Measurements from ENCODE around the gene CACNA2D2. TPM values are rescaled to one million over a fixed set of nuclear protein-coding genes. Genes with fewer than 3 reads are reported as not detected.
A peak's percentile ranks its signal among the peaks of the same experiment; 100 is the strongest.

Gene CACNA2D2
- total RNA-seq, 1 donor from 2014 or later, result 1.0 TPM

DNA sequence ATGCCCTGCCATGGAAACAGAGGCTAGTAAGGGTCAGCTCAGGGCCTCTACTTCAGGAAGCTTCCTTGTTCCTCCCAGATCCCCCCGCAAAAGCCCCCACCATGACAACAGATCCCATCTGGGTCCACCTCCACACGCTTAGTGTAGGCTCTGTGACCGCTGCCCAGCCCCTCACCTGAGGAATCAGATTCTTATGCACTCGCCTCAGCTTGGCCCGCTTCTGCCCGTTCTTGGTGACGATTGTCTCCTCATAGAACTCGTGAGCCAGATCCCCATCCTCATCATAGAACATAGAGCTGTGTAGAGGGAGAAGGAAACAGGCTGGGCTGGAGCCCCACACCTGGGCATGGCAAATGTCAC lies 177.3 kb downstream of the CACNA2D2 start:
- H3K9ac ChIP-seq (ENCODE audit: low read depth in 1 of 3, low read length in 3 of 3), result no peak overlapping the region
- no peaks in the 10 kb centered on the region for H3K27me3 ChIP-seq (ENCODE audit: control insufficient read depth in 3 of 3, insufficient read depth in 3 of 3, low read length in 3 of 3)
- no peak overlapping the region for H3K4me3 ChIP-seq (ENCODE audit: low read length in 3 of 3)
- H3K9me3 ChIP-seq (ENCODE audit: control insufficient read depth in 3 of 3, low read length in 3 of 3), result no peaks in the 10 kb centered on the region
- no peak overlapping the region for H3K27ac ChIP-seq (ENCODE audit: low read depth, low read length)
- peaks cover 23 to 28% (median 27%) of the 10 kb centered on the region in 3 donors for H3K36me3 ChIP-seq (ENCODE audit: control insufficient read depth in 3 of 3, insufficient read depth in 3 of 3, low read length in 3 of 3)
- H3K4me1 ChIP-seq (ENCODE audit: control insufficient read depth in 3 of 3, insufficient read depth in 3 of 3, low read length in 3 of 3), result peaks cover 29 to 53% (median 45%) of the 10 kb centered on the region in 3 donors

- H3K27ac ChIP-seq (ENCODE audit: low read depth, low read length), result no peak overlapping the region
- H3K27me3 ChIP-seq (ENCODE audit: control insufficient read depth in 3 of 3, insufficient read depth in 3 of 3, low read length in 3 of 3), result no peaks in the 10 kb centered on the region
- H3K4me3 ChIP-seq (ENCODE audit: low read length in 3 of 3), result no peak overlapping the region
- no peak overlapping the region for H3K9ac ChIP-seq (ENCODE audit: low read depth in 1 of 3, low read length in 3 of 3)
- H3K36me3 ChIP-seq (ENCODE audit: control insufficient read depth in 3 of 3, insufficient read depth in 3 of 3, low read length in 3 of 3), result peaks cover 17 to 23% (median 22%) of the 10 kb centered on the region in 3 donors
- H3K9me3 ChIP-seq (ENCODE audit: control insufficient read depth in 3 of 3, low read length in 3 of 3), result no peaks in the 10 kb centered on the region
- peaks cover 32 to 54% (median 46%) of the 10 kb centered on the region in 3 donors for H3K4me1 ChIP-seq (ENCODE audit: control insufficient read depth in 3 of 3, insufficient read depth in 3 of 3, low read length in 3 of 3)
Measured at GRCh38 chr3:50325497-50326181, 177.8 kb downstream of the CACNA2D2 start.

GRCh38 chr3:50325113-50325480 lies 178.3 kb downstream of the CACNA2D2 start:
- Histone ChIP-seq H3K9me3 (ENCODE audit: control insufficient read depth in 3 of 3, low read length in 3 of 3) (no peaks in the 10 kb centered on the region), H3K4me3 (ENCODE audit: low read length in 3 of 3) (no peak overlapping the region), H3K9ac (ENCODE audit: low read depth in 1 of 3, low read length in 3 of 3) (no peak overlapping the region), H3K4me1 (ENCODE audit: control insufficient read depth in 3 of 3, insufficient read depth in 3 of 3, low read length in 3 of 3) (peaks cover 37 to 60% (median 52%) of the 10 kb centered on the region in 3 donors), H3K36me3 (ENCODE audit: control insufficient read depth in 3 of 3, insufficient read depth in 3 of 3, low read length in 3 of 3) (peaks cover 12 to 18% (median 16%) of the 10 kb centered on the region in 3 donors), H3K27me3 (ENCODE audit: control insufficient read depth in 3 of 3, insufficient read depth in 3 of 3, low read length in 3 of 3) (no peaks in the 10 kb centered on the region), H3K27ac (ENCODE audit: low read depth, low read length) (no peak overlapping the region)

- no peak overlapping the region for H3K4me3 ChIP-seq (ENCODE audit: low read length in 3 of 3)
Measured at GRCh38 chr3:50324351-50325112, 178.9 kb downstream of the CACNA2D2 start.

GRCh38 chr3:50323614-50324199 lies 179.7 kb downstream of the CACNA2D2 start:
- Histone ChIP-seq H3K27me3 (ENCODE audit: control insufficient read depth in 3 of 3, insufficient read depth in 3 of 3, low read length in 3 of 3) (no peaks in the 10 kb centered on the region), H3K9me3 (ENCODE audit: control insufficient read depth in 3 of 3, low read length in 3 of 3) (no peaks in the 10 kb centered on the region), H3K27ac (ENCODE audit: low read depth, low read length) (peak overlapping the region; percentile 97), H3K36me3 (ENCODE audit: control insufficient read depth in 3 of 3, insufficient read depth in 3 of 3, low read length in 3 of 3) (peaks cover 17 to 27% (median 17%) of the 10 kb centered on the region in 3 donors), H3K4me1 (ENCODE audit: control insufficient read depth in 3 of 3, insufficient read depth in 3 of 3, low read length in 3 of 3) (peaks cover 50 to 72% (median 64%) of the 10 kb centered on the region in 3 donors), H3K9ac (ENCODE audit: low read depth in 1 of 3, low read length in 3 of 3) (peak overlapping the region; percentile 8 to 16 (median 10)), H3K4me3 (ENCODE audit: low read length in 3 of 3) (no peak overlapping the region)

More at GRCh38 chr3:50324351-50325112, 178.9 kb downstream of the CACNA2D2 start:
- Histone ChIP-seq H3K9ac (ENCODE audit: low read depth in 1 of 3, low read length in 3 of 3) (peak overlapping the region in 2 of 3 donors; percentile 10 to 25), H3K4me1 (ENCODE audit: control insufficient read depth in 3 of 3, insufficient read depth in 3 of 3, low read length in 3 of 3) (peaks cover 43 to 65% (median 57%) of the 10 kb centered on the region in 3 donors), H3K27ac (ENCODE audit: low read depth, low read length) (peak overlapping the region; percentile 97), H3K9me3 (ENCODE audit: control insufficient read depth in 3 of 3, low read length in 3 of 3) (no peaks in the 10 kb centered on the region), H3K36me3 (ENCODE audit: control insufficient read depth in 3 of 3, insufficient read depth in 3 of 3, low read length in 3 of 3) (peaks cover 10 to 19% (median 14%) of the 10 kb centered on the region in 3 donors), H3K27me3 (ENCODE audit: control insufficient read depth in 3 of 3, insufficient read depth in 3 of 3, low read length in 3 of 3) (no peaks in the 10 kb centered on the region)

GRCh38 chr3:50323092-50323600 lies 180.3 kb downstream of the CACNA2D2 start:
- H3K9me3 ChIP-seq (ENCODE audit: control insufficient read depth in 3 of 3, low read length in 3 of 3), result no peaks in the 10 kb centered on the region
- H3K4me3 ChIP-seq (ENCODE audit: low read length in 3 of 3), result peak overlapping the region in 2 of 3 donors; percentile 23 to 91
- peaks cover 51 to 72% (median 64%) of the 10 kb centered on the region in 3 donors for H3K4me1 ChIP-seq (ENCODE audit: control insufficient read depth in 3 of 3, insufficient read depth in 3 of 3, low read length in 3 of 3)
- H3K27me3 ChIP-seq (ENCODE audit: control insufficient read depth in 3 of 3, insufficient read depth in 3 of 3, low read length in 3 of 3), result no peaks in the 10 kb centered on the region
- H3K9ac ChIP-seq (ENCODE audit: low read depth in 1 of 3, low read length in 3 of 3), result peak overlapping the region in 2 of 3 donors; percentile 34 to 98
- peak overlapping the region; percentile 97 for H3K27ac ChIP-seq (ENCODE audit: low read depth, low read length)
- peaks cover 22 to 33% (median 23%) of the 10 kb centered on the region in 3 donors for H3K36me3 ChIP-seq (ENCODE audit: control insufficient read depth in 3 of 3, insufficient read depth in 3 of 3, low read length in 3 of 3)

- peak within 1 kb of the TSS; percentile 96 to 99 (median 98) for H3K9ac ChIP-seq (ENCODE audit: low read depth in 1 of 3, low read length in 3 of 3)
- no peaks in the 10 kb centered on the region for H3K27me3 ChIP-seq (ENCODE audit: control insufficient read depth in 3 of 3, insufficient read depth in 3 of 3, low read length in 3 of 3)
- peaks cover 25 to 38% (median 26%) of the 10 kb centered on the region in 3 donors for H3K36me3 ChIP-seq (ENCODE audit: control insufficient read depth in 3 of 3, insufficient read depth in 3 of 3, low read length in 3 of 3)
- H3K9me3 ChIP-seq (ENCODE audit: control insufficient read depth in 3 of 3, low read length in 3 of 3), result no peaks in the 10 kb centered on the region
- H3K4me1 ChIP-seq (ENCODE audit: control insufficient read depth in 3 of 3, insufficient read depth in 3 of 3, low read length in 3 of 3), result peaks cover 55 to 76% (median 67%) of the 10 kb centered on the region in 3 donors
- peak within 1 kb of the TSS; percentile 97 for H3K27ac ChIP-seq (ENCODE audit: low read depth, low read length)
- peak within 1 kb of the TSS; percentile 91 to 98 (median 92) for H3K4me3 ChIP-seq (ENCODE audit: low read length in 3 of 3)
Measured at GRCh38 chr3:50322386-50323091, 180.9 kb downstream of the CACNA2D2 start, which contains the start of gene HYAL2. HYAL2 (minus strand) TSS chr3:50322745; CDS start chr3:50320489, 2,256 bp downstream.

DNA sequence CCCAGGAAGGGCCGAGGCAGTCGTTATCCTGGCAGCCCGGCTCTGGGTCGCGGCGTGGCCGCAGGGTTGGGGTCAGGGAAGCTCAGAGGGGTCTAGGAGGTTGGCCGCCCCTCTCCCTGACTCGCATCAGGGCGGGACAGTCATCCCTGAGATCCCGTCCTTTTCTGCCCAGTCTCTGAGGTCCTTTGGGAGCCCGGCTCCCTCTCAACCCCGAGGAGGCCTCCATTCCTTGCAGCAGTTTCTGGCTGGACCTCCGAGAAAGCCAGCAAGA lies 181.4 kb downstream of the CACNA2D2 start:
- H3K27ac ChIP-seq (ENCODE audit: low read depth, low read length), result peak overlapping the region; percentile 97
- H3K4me3 ChIP-seq (ENCODE audit: low read length in 3 of 3), result peak overlapping the region; percentile 69 to 92 (median 91)
- H3K4me1 ChIP-seq (ENCODE audit: control insufficient read depth in 3 of 3, insufficient read depth in 3 of 3, low read length in 3 of 3), result peaks cover 55 to 76% (median 67%) of the 10 kb centered on the region in 3 donors
- no peaks in the 10 kb centered on the region for H3K9me3 ChIP-seq (ENCODE audit: control insufficient read depth in 3 of 3, low read length in 3 of 3)
- peaks cover 30 to 42% (median 30%) of the 10 kb centered on the region in 3 donors for H3K36me3 ChIP-seq (ENCODE audit: control insufficient read depth in 3 of 3, insufficient read depth in 3 of 3, low read length in 3 of 3)
- H3K27me3 ChIP-seq (ENCODE audit: control insufficient read depth in 3 of 3, insufficient read depth in 3 of 3, low read length in 3 of 3), result no peaks in the 10 kb centered on the region
- peak overlapping the region; percentile 71 to 98 (median 96) for H3K9ac ChIP-seq (ENCODE audit: low read depth in 1 of 3, low read length in 3 of 3)

DNA sequence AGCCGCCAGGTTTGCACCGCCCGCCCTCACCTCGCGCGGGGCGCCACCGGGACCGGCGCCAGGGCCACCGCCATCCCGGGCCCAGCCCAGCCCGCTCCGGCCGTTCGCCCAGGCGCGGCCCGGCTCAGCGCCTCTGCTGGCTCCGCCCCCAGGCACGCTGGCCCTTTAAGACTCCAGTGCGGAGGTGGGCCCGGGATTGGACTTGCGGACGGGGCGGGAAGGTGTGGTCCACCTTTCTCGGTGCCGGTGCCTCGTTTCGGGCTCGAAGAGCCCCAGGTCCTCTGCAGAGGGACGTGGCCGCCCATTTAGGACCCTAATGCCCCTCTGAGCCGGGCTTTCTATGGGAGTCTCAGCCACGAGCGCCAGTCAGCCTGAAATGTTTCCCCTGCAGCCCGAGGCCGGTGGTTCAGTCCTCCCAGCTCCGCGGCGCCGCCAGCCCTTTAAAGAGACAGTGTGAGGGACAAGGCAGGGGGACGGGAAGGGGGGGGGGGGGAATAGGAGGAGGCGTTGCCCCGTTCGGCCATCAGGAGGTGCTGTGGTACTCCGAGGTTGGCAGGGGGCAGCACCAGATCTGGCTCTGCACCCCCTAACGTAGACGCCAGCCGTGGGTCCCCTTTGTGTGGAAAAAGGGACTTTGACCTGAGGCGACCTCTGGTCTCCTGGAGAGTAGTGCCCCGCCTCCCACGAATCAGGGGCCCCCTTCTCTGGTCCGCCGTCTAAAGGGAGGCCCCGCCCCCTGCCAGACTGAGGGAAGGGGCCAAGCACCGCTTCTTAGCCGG lies 181.9 kb downstream of the CACNA2D2 start:
- Histone ChIP-seq H3K27me3 (ENCODE audit: control insufficient read depth in 3 of 3, insufficient read depth in 3 of 3, low read length in 3 of 3) (no peaks in the 10 kb centered on the region), H3K4me1 (ENCODE audit: control insufficient read depth in 3 of 3, insufficient read depth in 3 of 3, low read length in 3 of 3) (peaks cover 55 to 77% (median 68%) of the 10 kb centered on the region in 3 donors), H3K9me3 (ENCODE audit: control insufficient read depth in 3 of 3, low read length in 3 of 3) (no peaks in the 10 kb centered on the region), H3K27ac (ENCODE audit: low read depth, low read length) (peak overlapping the region; percentile 97), H3K9ac (ENCODE audit: low read depth in 1 of 3, low read length in 3 of 3) (peak overlapping the region; percentile 96 to 99 (median 98)), H3K36me3 (ENCODE audit: control insufficient read depth in 3 of 3, insufficient read depth in 3 of 3, low read length in 3 of 3) (peaks cover 31 to 43% (median 33%) of the 10 kb centered on the region in 3 donors), H3K4me3 (ENCODE audit: low read length in 3 of 3) (peak overlapping the region; percentile 91 to 98 (median 92))

All from skeletal muscle tissue (tissue), 4 donors.